ENCODE measurements around the gene ICA1.

Gene ICA1

GRCh38 chr7:8134089-8134733 is 127.8 kb downstream of the ICA1 start:
- no peak overlapping the region for H3K4me3 ChIP-seq (ENCODE audit: low read depth, low read length)
- DNase-seq (ENCODE audit: low read depth) = no peak
- no peak for TF ChIP-seq CTCF (conservative IDR thresholded peaks at IDR 0.05; ENCODE audit: low read depth, low read length)

DNA sequence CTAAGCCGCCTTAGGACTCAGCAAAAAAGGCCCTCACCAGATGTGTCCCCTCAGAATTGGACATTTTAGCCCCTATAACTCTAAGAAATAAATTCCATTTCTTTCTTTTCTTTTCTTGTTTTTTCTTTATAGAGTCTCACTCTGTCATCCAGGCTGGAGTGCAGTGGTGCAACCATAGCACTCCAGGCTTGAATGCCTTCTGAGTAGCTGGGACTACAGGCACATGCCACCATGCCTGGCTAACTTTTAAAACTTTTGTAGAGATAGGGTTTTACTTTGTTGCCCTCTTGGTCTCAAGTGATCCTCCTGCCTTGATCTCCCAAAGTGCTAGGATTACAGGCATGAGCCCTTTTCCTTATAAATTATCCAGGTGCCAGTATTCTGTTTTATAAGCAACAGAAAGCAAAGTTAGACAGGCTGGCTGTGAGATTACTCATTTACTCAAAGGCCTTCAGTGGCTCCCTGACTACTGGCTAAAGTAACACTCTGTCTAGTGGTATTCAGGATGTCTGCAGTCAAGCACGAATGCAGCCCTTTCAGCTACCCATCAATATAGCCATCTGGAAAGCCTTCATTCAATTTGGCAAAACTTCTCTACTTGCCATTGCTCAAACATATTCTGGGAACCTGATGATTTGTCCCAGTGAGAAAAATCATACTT is 128.6 kb downstream of the ICA1 start:
- TF ChIP-seq CTCF (conservative IDR thresholded peaks at IDR 0.05; ENCODE audit: low read depth, low read length) = no peak
- no peak for DNase-seq (ENCODE audit: low read depth)
- H3K4me3 ChIP-seq (ENCODE audit: low read depth, low read length) = no peak overlapping the region

DNA sequence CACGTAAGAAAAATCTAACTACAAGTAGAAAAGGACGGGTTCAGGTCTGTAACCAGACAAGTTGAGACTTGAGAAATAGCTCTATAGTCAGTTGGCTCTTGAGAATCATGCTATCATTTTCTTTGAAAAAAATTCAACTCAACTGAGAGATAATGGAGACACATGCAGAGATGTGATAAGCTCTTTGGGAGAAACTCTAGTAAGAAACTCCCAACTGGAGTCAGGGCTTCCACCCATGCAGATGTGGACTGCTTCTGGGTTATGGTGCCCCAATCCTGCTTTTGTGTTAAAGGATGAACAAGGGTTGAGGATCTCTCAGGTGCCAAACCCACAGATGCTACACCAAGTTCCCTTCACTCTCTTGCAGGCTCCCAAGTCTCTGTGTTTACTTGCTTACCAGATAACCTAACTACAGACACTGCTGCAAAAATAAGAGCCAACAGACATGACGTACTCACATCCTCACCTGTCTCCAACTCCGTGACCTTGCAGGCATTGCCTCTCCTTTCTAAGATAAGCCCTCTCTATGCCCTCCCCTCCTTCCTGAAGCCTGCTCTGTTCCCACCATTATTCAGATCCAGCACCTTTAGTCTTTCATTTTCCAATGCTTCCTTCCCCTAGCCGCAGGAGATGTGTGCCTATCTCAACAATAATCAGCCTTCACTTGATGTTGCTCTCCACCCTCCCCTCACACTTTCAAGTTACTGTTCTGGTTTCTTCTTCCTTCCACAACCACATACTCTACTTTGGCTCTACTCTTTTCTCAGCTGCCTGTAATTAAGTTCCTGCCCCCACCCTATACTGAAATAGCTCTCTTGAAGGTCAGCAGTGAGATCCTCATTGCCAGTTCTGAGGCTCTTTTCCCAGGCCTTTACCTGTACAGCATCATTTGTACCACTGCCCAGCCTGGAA is 130.0 kb downstream of the ICA1 start:
- TF ChIP-seq CTCF (conservative IDR thresholded peaks at IDR 0.05; ENCODE audit: low read depth, low read length) = no peak
- no peak for DNase-seq (ENCODE audit: low read depth)
- no peak overlapping the region for H3K4me3 ChIP-seq (ENCODE audit: low read depth, low read length)

DNA sequence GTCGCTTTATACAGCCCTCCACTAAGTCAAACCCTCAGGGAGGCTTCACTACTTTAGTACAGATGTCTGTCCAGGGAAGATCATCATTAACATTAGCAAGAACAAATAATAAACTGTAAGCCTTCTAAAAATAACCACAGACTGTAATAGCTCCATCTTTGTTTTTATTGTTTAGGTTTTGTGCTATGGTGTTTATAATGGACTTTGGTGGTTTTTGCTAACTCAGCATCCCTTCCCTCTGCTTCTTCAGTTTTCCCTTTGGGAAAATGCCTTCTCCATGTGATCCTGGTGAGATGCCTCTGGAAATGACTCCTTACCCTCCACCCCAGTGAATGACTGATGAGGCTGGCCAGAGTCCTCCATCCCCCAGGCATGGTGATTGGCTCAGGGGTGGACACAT is 131.3 kb downstream of the ICA1 start:
- TF ChIP-seq CTCF (conservative IDR thresholded peaks at IDR 0.05; ENCODE audit: low read depth, low read length) = no peak
- H3K4me3 ChIP-seq (ENCODE audit: low read depth, low read length) = no peak overlapping the region
- no peak for DNase-seq (ENCODE audit: low read depth)

- no peak overlapping the region for H3K4me3 ChIP-seq (ENCODE audit: low read depth, low read length)
- TF ChIP-seq CTCF (conservative IDR thresholded peaks at IDR 0.05; ENCODE audit: low read depth, low read length) = no peak
- DNase-seq (ENCODE audit: low read depth) = no peak
Observed at GRCh38 chr7:8129318-8129659, 132.7 kb downstream of the ICA1 start.

- DNase-seq (ENCODE audit: low read depth) = no peak
- TF ChIP-seq CTCF (conservative IDR thresholded peaks at IDR 0.05; ENCODE audit: low read depth, low read length) = no peak
- H3K4me3 ChIP-seq (ENCODE audit: low read depth, low read length) = no peak overlapping the region
Observed at GRCh38 chr7:8128449-8129317, 133.3 kb downstream of the ICA1 start.

Data from choroid plexus epithelial cell (primary cell).